ENCODE results near the gene DCDC1. TPM values are rescaled to one million over a fixed set of nuclear protein-coding genes. Genes with fewer than 3 reads are reported as not detected.

DCDC1 gene
- total RNA-seq, 1 experiment from 2014 or later, result 0.22 TPM

- TF ChIP-seq, protein P1, sequence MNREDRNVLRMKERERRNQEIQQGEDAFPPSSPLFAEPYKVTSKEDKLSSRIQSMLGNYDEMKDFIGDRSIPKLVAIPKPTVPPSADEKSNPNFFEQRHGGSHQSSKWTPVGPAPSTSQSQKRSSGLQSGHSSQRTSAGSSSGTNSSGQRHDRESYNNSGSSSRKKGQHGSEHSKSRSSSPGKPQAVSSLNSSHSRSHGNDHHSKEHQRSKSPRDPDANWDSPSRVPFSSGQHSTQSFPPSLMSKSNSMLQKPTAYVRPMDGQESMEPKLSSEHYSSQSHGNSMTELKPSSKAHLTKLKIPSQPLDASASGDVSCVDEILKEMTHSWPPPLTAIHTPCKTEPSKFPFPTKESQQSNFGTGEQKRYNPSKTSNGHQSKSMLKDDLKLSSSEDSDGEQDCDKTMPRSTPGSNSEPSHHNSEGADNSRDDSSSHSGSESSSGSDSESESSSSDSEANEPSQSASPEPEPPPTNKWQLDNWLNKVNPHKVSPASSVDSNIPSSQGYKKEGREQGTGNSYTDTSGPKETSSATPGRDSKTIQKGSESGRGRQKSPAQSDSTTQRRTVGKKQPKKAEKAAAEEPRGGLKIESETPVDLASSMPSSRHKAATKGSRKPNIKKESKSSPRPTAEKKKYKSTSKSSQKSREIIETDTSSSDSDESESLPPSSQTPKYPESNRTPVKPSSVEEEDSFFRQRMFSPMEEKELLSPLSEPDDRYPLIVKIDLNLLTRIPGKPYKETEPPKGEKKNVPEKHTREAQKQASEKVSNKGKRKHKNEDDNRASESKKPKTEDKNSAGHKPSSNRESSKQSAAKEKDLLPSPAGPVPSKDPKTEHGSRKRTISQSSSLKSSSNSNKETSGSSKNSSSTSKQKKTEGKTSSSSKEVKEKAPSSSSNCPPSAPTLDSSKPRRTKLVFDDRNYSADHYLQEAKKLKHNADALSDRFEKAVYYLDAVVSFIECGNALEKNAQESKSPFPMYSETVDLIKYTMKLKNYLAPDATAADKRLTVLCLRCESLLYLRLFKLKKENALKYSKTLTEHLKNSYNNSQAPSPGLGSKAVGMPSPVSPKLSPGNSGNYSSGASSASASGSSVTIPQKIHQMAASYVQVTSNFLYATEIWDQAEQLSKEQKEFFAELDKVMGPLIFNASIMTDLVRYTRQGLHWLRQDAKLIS (CRISPR knock-in tag; IDR thresholded peaks at IDR 0.05; ENCODE audit: borderline replicate concordance), result no peak
Observed at GRCh38 chr11:30919389-30920152, 450.0 kb downstream of the DCDC1 start (continued).

- peaks cover 11% of the 10 kb centered on the region for H3K4me1 Mint-ChIP-seq
- POLR2A ChIA-PET, result no interaction called here
- H3K27ac Mint-ChIP-seq, result no peak overlapping the region
- CTCF ChIA-PET, result interaction anchor here (0.6 to 1.0 kb wide), 5 partner anchors 15 to 294 kb away, joined by 3 to 4 read pairs (median 3); no protein-coding TSS in a partner anchor
- no peak overlapping the region for H3K4me3 Mint-ChIP-seq
- H3K36me3 Mint-ChIP-seq, result no peaks in the 10 kb centered on the region
- DNase-seq (ENCODE audit: low spot score) (no peak), ATAC-seq (peak; percentile 47)
- no peaks in the 10 kb centered on the region for H3K27me3 Mint-ChIP-seq (ENCODE audit: low read depth)
- TF ChIP-seq, protein P2, sequence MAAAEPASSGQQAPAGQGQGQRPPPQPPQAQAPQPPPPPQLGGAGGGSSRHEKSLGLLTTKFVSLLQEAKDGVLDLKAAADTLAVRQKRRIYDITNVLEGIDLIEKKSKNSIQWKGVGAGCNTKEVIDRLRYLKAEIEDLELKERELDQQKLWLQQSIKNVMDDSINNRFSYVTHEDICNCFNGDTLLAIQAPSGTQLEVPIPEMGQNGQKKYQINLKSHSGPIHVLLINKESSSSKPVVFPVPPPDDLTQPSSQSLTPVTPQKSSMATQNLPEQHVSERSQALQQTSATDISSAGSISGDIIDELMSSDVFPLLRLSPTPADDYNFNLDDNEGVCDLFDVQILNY (CRISPR knock-in tag; IDR thresholded peaks at IDR 0.05), result no peak
- TF ChIP-seq, protein P3, sequence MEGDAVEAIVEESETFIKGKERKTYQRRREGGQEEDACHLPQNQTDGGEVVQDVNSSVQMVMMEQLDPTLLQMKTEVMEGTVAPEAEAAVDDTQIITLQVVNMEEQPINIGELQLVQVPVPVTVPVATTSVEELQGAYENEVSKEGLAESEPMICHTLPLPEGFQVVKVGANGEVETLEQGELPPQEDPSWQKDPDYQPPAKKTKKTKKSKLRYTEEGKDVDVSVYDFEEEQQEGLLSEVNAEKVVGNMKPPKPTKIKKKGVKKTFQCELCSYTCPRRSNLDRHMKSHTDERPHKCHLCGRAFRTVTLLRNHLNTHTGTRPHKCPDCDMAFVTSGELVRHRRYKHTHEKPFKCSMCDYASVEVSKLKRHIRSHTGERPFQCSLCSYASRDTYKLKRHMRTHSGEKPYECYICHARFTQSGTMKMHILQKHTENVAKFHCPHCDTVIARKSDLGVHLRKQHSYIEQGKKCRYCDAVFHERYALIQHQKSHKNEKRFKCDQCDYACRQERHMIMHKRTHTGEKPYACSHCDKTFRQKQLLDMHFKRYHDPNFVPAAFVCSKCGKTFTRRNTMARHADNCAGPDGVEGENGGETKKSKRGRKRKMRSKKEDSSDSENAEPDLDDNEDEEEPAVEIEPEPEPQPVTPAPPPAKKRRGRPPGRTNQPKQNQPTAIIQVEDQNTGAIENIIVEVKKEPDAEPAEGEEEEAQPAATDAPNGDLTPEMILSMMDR (IDR thresholded peaks at IDR 0.05), result peak; percentile 54
- H3K9me3 Mint-ChIP-seq, result no peaks in the 10 kb centered on the region
Observed at GRCh38 chr11:30917859-30918478, 451.6 kb downstream of the DCDC1 start.

DNA sequence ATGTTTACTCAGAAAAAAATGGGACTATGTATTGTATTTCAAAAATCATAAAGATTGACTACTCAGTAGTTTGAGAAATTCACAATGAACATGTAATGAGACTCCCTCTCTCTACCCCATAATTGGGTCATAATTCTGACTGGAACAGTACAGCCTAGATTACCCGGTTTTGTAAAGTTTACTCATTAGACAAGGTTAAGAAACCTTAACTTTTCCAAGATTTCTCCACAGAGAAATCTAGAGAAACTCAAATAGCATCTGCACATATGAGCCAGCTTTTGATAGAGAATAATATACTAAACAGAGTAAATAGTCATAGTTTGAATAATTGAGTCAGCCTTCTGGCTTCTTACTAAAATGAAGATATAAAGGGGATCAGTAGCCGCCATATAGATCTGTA, 452.3 kb downstream of the DCDC1 start:
- ATAC-seq (no peak), DNase-seq (ENCODE audit: low spot score) (no peak)
- Mint-ChIP-seq H3K27me3 (ENCODE audit: low read depth) (no peaks in the 10 kb centered on the region), H3K27ac (no peak overlapping the region), H3K4me3 (no peak overlapping the region), H3K4me1 (peaks cover 11% of the 10 kb centered on the region), H3K9me3 (no peaks in the 10 kb centered on the region), H3K36me3 (no peaks in the 10 kb centered on the region)
- POLR2A ChIA-PET, result no interaction called here
- CTCF ChIA-PET, result interaction anchor here (0.6 to 2.1 kb wide), 5 partner anchors 181 to 294 kb away, joined by 3 to 12 read pairs (median 4); no protein-coding TSS in a partner anchor
- TF ChIP-seq, protein P4, sequence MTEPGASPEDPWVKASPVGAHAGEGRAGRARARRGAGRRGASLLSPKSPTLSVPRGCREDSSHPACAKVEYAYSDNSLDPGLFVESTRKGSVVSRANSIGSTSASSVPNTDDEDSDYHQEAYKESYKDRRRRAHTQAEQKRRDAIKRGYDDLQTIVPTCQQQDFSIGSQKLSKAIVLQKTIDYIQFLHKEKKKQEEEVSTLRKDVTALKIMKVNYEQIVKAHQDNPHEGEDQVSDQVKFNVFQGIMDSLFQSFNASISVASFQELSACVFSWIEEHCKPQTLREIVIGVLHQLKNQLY (CRISPR knock-in tag; IDR thresholded peaks at IDR 0.05), result no peak
- TF ChIP-seq ATF2 (CRISPR knock-in tag; IDR thresholded peaks at IDR 0.05; ENCODE audit: borderline replicate concordance, low read depth), result no peak
- no peak for TF ChIP-seq CBFB (CRISPR knock-in tag; IDR thresholded peaks at IDR 0.05; ENCODE audit: low read depth)
- TF ChIP-seq, protein P5, sequence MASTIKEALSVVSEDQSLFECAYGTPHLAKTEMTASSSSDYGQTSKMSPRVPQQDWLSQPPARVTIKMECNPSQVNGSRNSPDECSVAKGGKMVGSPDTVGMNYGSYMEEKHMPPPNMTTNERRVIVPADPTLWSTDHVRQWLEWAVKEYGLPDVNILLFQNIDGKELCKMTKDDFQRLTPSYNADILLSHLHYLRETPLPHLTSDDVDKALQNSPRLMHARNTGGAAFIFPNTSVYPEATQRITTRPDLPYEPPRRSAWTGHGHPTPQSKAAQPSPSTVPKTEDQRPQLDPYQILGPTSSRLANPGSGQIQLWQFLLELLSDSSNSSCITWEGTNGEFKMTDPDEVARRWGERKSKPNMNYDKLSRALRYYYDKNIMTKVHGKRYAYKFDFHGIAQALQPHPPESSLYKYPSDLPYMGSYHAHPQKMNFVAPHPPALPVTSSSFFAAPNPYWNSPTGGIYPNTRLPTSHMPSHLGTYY (CRISPR knock-in tag; IDR thresholded peaks at IDR 0.05), result no peak
- TF ChIP-seq JUN (CRISPR knock-in tag; IDR thresholded peaks at IDR 0.05), result no peak
- no peak for TF ChIP-seq NFATC4 (CRISPR knock-in tag; IDR thresholded peaks at IDR 0.05)
- TF ChIP-seq, protein P1 (CRISPR knock-in tag; IDR thresholded peaks at IDR 0.05; ENCODE audit: borderline replicate concordance), result no peak
- TF ChIP-seq KAT7 (CRISPR knock-in tag; IDR thresholded peaks at IDR 0.05; ENCODE audit: borderline replicate concordance), result no peak
- TF ChIP-seq TEAD4 (CRISPR knock-in tag; IDR thresholded peaks at IDR 0.05), result no peak
- TF ChIP-seq, protein P6, sequence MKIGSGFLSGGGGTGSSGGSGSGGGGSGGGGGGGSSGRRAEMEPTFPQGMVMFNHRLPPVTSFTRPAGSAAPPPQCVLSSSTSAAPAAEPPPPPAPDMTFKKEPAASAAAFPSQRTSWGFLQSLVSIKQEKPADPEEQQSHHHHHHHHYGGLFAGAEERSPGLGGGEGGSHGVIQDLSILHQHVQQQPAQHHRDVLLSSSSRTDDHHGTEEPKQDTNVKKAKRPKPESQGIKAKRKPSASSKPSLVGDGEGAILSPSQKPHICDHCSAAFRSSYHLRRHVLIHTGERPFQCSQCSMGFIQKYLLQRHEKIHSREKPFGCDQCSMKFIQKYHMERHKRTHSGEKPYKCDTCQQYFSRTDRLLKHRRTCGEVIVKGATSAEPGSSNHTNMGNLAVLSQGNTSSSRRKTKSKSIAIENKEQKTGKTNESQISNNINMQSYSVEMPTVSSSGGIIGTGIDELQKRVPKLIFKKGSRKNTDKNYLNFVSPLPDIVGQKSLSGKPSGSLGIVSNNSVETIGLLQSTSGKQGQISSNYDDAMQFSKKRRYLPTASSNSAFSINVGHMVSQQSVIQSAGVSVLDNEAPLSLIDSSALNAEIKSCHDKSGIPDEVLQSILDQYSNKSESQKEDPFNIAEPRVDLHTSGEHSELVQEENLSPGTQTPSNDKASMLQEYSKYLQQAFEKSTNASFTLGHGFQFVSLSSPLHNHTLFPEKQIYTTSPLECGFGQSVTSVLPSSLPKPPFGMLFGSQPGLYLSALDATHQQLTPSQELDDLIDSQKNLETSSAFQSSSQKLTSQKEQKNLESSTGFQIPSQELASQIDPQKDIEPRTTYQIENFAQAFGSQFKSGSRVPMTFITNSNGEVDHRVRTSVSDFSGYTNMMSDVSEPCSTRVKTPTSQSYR (CRISPR knock-in tag; IDR thresholded peaks at IDR 0.05), result no peak
- TF ChIP-seq HMGA2 (CRISPR knock-in tag; IDR thresholded peaks at IDR 0.05), result no peak

All from WTC11 (cell line).